ENCODE results near the gene PIWIL1.

PIWIL1 gene

GRCh38 chr12:130420071-130420470 is 82.4 kb downstream of the PIWIL1 start:
- no peak overlapping the region for H3K4me3 ChIP-seq (ENCODE audit: low read depth, low read length)
- no peak for DNase-seq (ENCODE audit: low read depth)

- DNase-seq (ENCODE audit: low read depth): no peak
These were observed 84.2 kb downstream of the PIWIL1 start for GRCh38 chr12:130421896-130422295.

More at GRCh38 chr12:130421896-130422295, 84.2 kb downstream of the PIWIL1 start:
- no peak overlapping the region for H3K4me3 ChIP-seq (ENCODE audit: low read depth, low read length)

All from skeletal muscle cell (primary cell).